CD4-positive, alpha-beta T cell (primary cell): ENCODE data around the gene QRFP. TPM values are rescaled to one million over a fixed set of nuclear protein-coding genes. Genes with fewer than 3 reads are reported as not detected.

Experiments used
- ATAC-seq: fragments of 200-7000 bp; cut with Tn5 transposase; one replicate; pipeline ENCODE4 v1.10.0; 2022; ENCODE audit warnings: mild to moderate bottlenecking; ENCODE audit not compliant: poor library complexity
- CTCF ChIA-PET: fragments of 350-600 bp; sonication (Branson Sonifier 250); formaldehyde crosslinking; loops from one replicate; lab custom pipeline; 2021; ENCODE audit warnings: antibody characterized with exemption, inconsistent platforms; lab: Charles Lee
- POLR2A ChIA-PET: fragments of 350-600 bp; sonication (Branson Sonifier 250); formaldehyde crosslinking; loops from one replicate; lab custom pipeline; 2021; ENCODE audit warnings: antibody characterized with exemption, inconsistent platforms; lab: Charles Lee
- DNase-seq, 14 experiments: peaks; one replicate each; pipeline ENCODE4 v3.0.0-alpha.2; 2013 to 2020; ENCODE audit warnings: mixed read lengths in 2 of 14
- H3K27ac ChIP-seq, 2 donors: one replicate each; pipeline versions ENCODE4 v1.5.1 to v1.7.0; 2013; ENCODE audit warnings: low read length in 2 of 2, low read depth in 1 of 2, mild to moderate bottlenecking in 1 of 2
- H3K27me3 ChIP-seq, 2 experiments: 1 replicate in 1 of 2; 2 replicates in 1 of 2; pipeline versions ENCODE4 v1.6.1 to v1.7.0; 2013; ENCODE audit warnings: low read length in 2 of 2, control low read depth in 1 of 2, mild to moderate bottlenecking in 1 of 2, moderate library complexity in 1 of 2; ENCODE audit not compliant: insufficient read depth in 2 of 2, control insufficient read depth in 1 of 2
- H3K36me3 ChIP-seq: one replicate; pipeline ENCODE4 v1.6.1; 2013; ENCODE audit warnings: low read length, control low read depth; ENCODE audit not compliant: insufficient read depth
- H3K4me1 ChIP-seq: one replicate; pipeline ENCODE4 v1.6.1; 2013; ENCODE audit warnings: low read length, control low read depth; ENCODE audit not compliant: insufficient read depth
- H3K4me3 ChIP-seq: one replicate; pipeline ENCODE4 v1.5.1; 2013; ENCODE audit warnings: mild to moderate bottlenecking, low read length, moderate library complexity
- H3K9me3 ChIP-seq, 2 experiments: 1 replicate in 1 of 2; 2 replicates in 1 of 2; pipeline versions ENCODE4 v1.6.1 to v1.7.0; 2013; ENCODE audit warnings: low read length in 2 of 2, mild to moderate bottlenecking in 2 of 2, control low read depth in 1 of 2, moderate library complexity in 1 of 2; ENCODE audit not compliant: control insufficient read depth in 1 of 2, insufficient read depth in 1 of 2
- H3K27ac Mint-ChIP-seq: one replicate; pipeline ENCODE4 v1.8.0; 2020; ENCODE audit warnings: mixed read lengths
- H3K27me3 Mint-ChIP-seq: one replicate; pipeline ENCODE4 v1.8.0; 2021; ENCODE audit warnings: mixed read lengths
- H3K36me3 Mint-ChIP-seq: one replicate; pipeline ENCODE4 v1.8.0; 2021; ENCODE audit warnings: low read depth, mixed read lengths
- H3K4me1 Mint-ChIP-seq: one replicate; pipeline ENCODE4 v1.8.0; 2021; ENCODE audit warnings: low read depth, mixed read lengths
- H3K4me3 Mint-ChIP-seq: one replicate; pipeline ENCODE4 v1.8.0; 2020; ENCODE audit warnings: mild to moderate bottlenecking, mixed read lengths
- H3K9me3 Mint-ChIP-seq: one replicate; pipeline ENCODE4 v1.8.0; 2020; ENCODE audit warnings: mixed read lengths
- CTCF ChIP-seq: fragments of 200-600 bp; IDR thresholded peaks from one replicate; pipeline ENCODE4 v1.8.0; 2022; ENCODE audit warnings: antibody characterized with exemption, mild to moderate bottlenecking
- intact Hi-C, 2 experiments: fragments of 100-400 bp; cut with DNase I in 1 of 2; cut with micrococcal nuclease in 1 of 2; formaldehyde crosslinking; loops; one replicate each; pipeline versions ENCODE4 v1.15.1 to v1.9.0; 2023 to 2025; cut with DNase I, micrococcal nuclease
- total RNA-seq, 174 experiments: library from RNA in 2 of 174; stranded (reverse) in 2 of 174; gene quantifications; one replicate each; pipeline ENCODE4 v1.2.3 and lab custom pipeline; 2021 to 2026

The QRFP gene
- total RNA-seq, 2 experiments from 2014 or later: not detected

- no peak for TF ChIP-seq CTCF
- H3K27ac Mint-ChIP-seq: no peak overlapping the region
- Histone ChIP-seq H3K27ac (no peak overlapping the region), H3K27me3 (peaks cover 0 to 5% of the 10 kb centered on the region in 2 experiments), H3K36me3 (no peaks in the 10 kb centered on the region), H3K4me3 (no peak overlapping the region), H3K4me1 (no peaks in the 10 kb centered on the region), H3K9me3 (no peaks in the 10 kb centered on the region)
- H3K36me3 Mint-ChIP-seq: no peaks in the 10 kb centered on the region
- no peak overlapping the region for H3K4me3 Mint-ChIP-seq
- H3K27me3 Mint-ChIP-seq: no peaks in the 10 kb centered on the region
- ATAC-seq (no peak), DNase-seq (no peak)
- ChIA-PET CTCF (no interaction called here), POLR2A (no interaction called here)
- no peaks in the 10 kb centered on the region for H3K9me3 Mint-ChIP-seq
- no peaks in the 10 kb centered on the region for H3K4me1 Mint-ChIP-seq
- intact Hi-C loops: no loop called here
Observed at GRCh38 chr9:130897105-130897751, 616 bp upstream of the QRFP start.

- peaks cover 2% of the 10 kb centered on the region for H3K36me3 ChIP-seq
- Mint-ChIP-seq H3K9me3 (no peaks in the 10 kb centered on the region), H3K36me3 (peaks cover 4% of the 10 kb centered on the region), H3K4me1 (no peaks in the 10 kb centered on the region), H3K4me3 (no peak overlapping the region), H3K27me3 (no peaks in the 10 kb centered on the region), H3K27ac (no peak overlapping the region)
- no peak for ATAC-seq
- ChIA-PET CTCF (no interaction called here), POLR2A (interaction anchor here (0.7 kb wide), 1 partner anchor 91 kb away, joined by 3 read pairs; no protein-coding TSS in a partner anchor)
- no peaks in the 10 kb centered on the region for H3K27me3 ChIP-seq
- DNase-seq: no peak
- no peak overlapping the region for H3K4me3 ChIP-seq
- TF ChIP-seq CTCF: no peak
- H3K9me3 ChIP-seq: no peaks in the 10 kb centered on the region
- intact Hi-C loops: no loop called here
- no peak overlapping the region for H3K27ac ChIP-seq
- no peaks in the 10 kb centered on the region for H3K4me1 ChIP-seq
Observed at GRCh38 chr9:130895481-130896232, 955 bp downstream of the QRFP start.

- Histone ChIP-seq H3K36me3 (peaks cover 3% of the 10 kb centered on the region), H3K9me3 (no peaks in the 10 kb centered on the region), H3K4me3 (no peak overlapping the region), H3K27me3 (no peaks in the 10 kb centered on the region), H3K27ac (no peak overlapping the region), H3K4me1 (no peaks in the 10 kb centered on the region)
- no peaks in the 10 kb centered on the region for H3K27me3 Mint-ChIP-seq
- H3K4me3 Mint-ChIP-seq: no peak overlapping the region
- ATAC-seq (no peak), DNase-seq (no peak)
- no peaks in the 10 kb centered on the region for H3K9me3 Mint-ChIP-seq
- POLR2A ChIA-PET: no interaction called here
- TF ChIP-seq CTCF: no peak
- no peak overlapping the region for H3K27ac Mint-ChIP-seq
- intact Hi-C loops: no loop called here
- peaks cover 4% of the 10 kb centered on the region for H3K36me3 Mint-ChIP-seq
- no peaks in the 10 kb centered on the region for H3K4me1 Mint-ChIP-seq
- CTCF ChIA-PET: no interaction called here
Observed at GRCh38 chr9:130895038-130895437, 1.6 kb downstream of the QRFP start.
